Trophoblast cell (in vitro differentiated cells and primary cell): Measurements from ENCODE around the gene NEUROD1.

Experiments
- DNase-seq, 2 donors: peaks; one replicate each; pipeline ENCODE4 v3.0.0-alpha.2; 2016
- H2AFZ ChIP-seq: 2 replicates; pipeline ENCODE4 v1.6.1; 2013; ENCODE audit warnings: low read length, moderate library complexity, mild to moderate bottlenecking; ENCODE audit not compliant: insufficient read depth, poor library complexity
- H2AK5ac ChIP-seq: 2 replicates; pipeline ENCODE4 v1.6.1; 2013; ENCODE audit warnings: mild to moderate bottlenecking, low read length
- H2BK120ac ChIP-seq: 2 replicates; pipeline ENCODE4 v1.6.1; 2013; ENCODE audit warnings: low read length, mild to moderate bottlenecking, moderate library complexity; ENCODE audit not compliant: insufficient read depth, poor library complexity
- H2BK12ac ChIP-seq: 2 replicates; pipeline ENCODE4 v1.6.1; 2013; ENCODE audit warnings: mild to moderate bottlenecking, low read length, moderate library complexity
- H2BK5ac ChIP-seq: 2 replicates; pipeline ENCODE4 v1.6.1; 2013; ENCODE audit warnings: low read length, low read depth, moderate library complexity, mild to moderate bottlenecking; ENCODE audit not compliant: poor library complexity
- H3K14ac ChIP-seq: 2 replicates; pipeline ENCODE4 v1.6.1; 2013; ENCODE audit warnings: mild to moderate bottlenecking, low read length
- H3K18ac ChIP-seq: 2 replicates; pipeline ENCODE4 v1.6.1; 2013; ENCODE audit warnings: mild to moderate bottlenecking, low read length
- H3K23ac ChIP-seq: 2 replicates; pipeline ENCODE4 v1.6.1; 2013; ENCODE audit warnings: low read length
- H3K27ac ChIP-seq: 2 replicates; pipeline ENCODE4 v1.5.1; 2013; ENCODE audit warnings: low read depth, mild to moderate bottlenecking, inconsistent platforms, low read length, moderate library complexity
- H3K27me3 ChIP-seq: 2 replicates; pipeline ENCODE4 v1.6.1; 2013; ENCODE audit warnings: inconsistent platforms, mild to moderate bottlenecking, low read length, moderate library complexity; ENCODE audit not compliant: insufficient read depth
- H3K36me3 ChIP-seq, 2 experiments: 1 replicate in 1 of 2; 2 replicates in 1 of 2; pipeline ENCODE4 v1.6.1; 2013; ENCODE audit warnings: low read length in 2 of 2, mild to moderate bottlenecking in 2 of 2, moderate library complexity in 1 of 2; ENCODE audit not compliant: insufficient read depth in 2 of 2, control insufficient read depth in 1 of 2
- H3K4ac ChIP-seq: 2 replicates; pipeline ENCODE4 v1.6.1; 2013; ENCODE audit warnings: low read depth, mild to moderate bottlenecking, low read length, moderate library complexity
- H3K4me1 ChIP-seq, 2 experiments: 1 replicate in 1 of 2; 2 replicates in 1 of 2; pipeline ENCODE4 v1.6.1; 2013; ENCODE audit warnings: low read length in 2 of 2, mild to moderate bottlenecking in 2 of 2, moderate library complexity in 1 of 2; ENCODE audit not compliant: insufficient read depth in 2 of 2, control insufficient read depth in 1 of 2
- H3K4me2 ChIP-seq: 2 replicates; pipeline ENCODE4 v1.6.1; 2013; ENCODE audit warnings: inconsistent platforms, mild to moderate bottlenecking, low read length, moderate library complexity
- H3K4me3 ChIP-seq: 2 replicates; pipeline ENCODE4 v1.5.1; 2013; ENCODE audit warnings: mild to moderate bottlenecking, low read depth, low read length, inconsistent platforms
- H3K79me1 ChIP-seq: one replicate; pipeline ENCODE4 v1.6.1; 2013; ENCODE audit warnings: low read length
- H3K79me2 ChIP-seq: 2 replicates; pipeline ENCODE4 v1.6.1; 2013; ENCODE audit warnings: low read length, mild to moderate bottlenecking; ENCODE audit not compliant: control insufficient read depth, insufficient read depth, poor library complexity
- H3K9ac ChIP-seq: 2 replicates; pipeline ENCODE4 v1.6.1; 2013; ENCODE audit warnings: mild to moderate bottlenecking, low read length
- H3K9me3 ChIP-seq: 2 replicates; pipeline ENCODE4 v1.6.1; 2013; ENCODE audit warnings: low read depth, mild to moderate bottlenecking, control low read depth, inconsistent platforms, low read length; ENCODE audit not compliant: insufficient read depth
- H4K12ac ChIP-seq: 2 replicates; pipeline ENCODE4 v1.6.1; 2013; ENCODE audit warnings: low read depth, mild to moderate bottlenecking, low read length, moderate library complexity
- H4K8ac ChIP-seq: 2 replicates; pipeline ENCODE4 v1.6.1; 2013; ENCODE audit warnings: low read depth, mild to moderate bottlenecking, low read length, moderate library complexity
- H4K91ac ChIP-seq: one replicate; pipeline ENCODE4 v1.6.1; 2013; ENCODE audit warnings: low read depth, mild to moderate bottlenecking, low read length, moderate library complexity
- WGBS: extraction: QIAGEN DNeasy Blood & Tissue Kit; methylation state at CpG from one replicate; pipeline ENCODE4 v1.1.7; 2013; ENCODE audit warnings: missing lambda C conversion rate; ENCODE audit not compliant: insufficient read length, insufficient coverage; ENCODE audit errors: extremely low coverage; 5-methylcytosine and 5-hydroxymethylcytosine counted together

NEUROD1 gene

DNA sequence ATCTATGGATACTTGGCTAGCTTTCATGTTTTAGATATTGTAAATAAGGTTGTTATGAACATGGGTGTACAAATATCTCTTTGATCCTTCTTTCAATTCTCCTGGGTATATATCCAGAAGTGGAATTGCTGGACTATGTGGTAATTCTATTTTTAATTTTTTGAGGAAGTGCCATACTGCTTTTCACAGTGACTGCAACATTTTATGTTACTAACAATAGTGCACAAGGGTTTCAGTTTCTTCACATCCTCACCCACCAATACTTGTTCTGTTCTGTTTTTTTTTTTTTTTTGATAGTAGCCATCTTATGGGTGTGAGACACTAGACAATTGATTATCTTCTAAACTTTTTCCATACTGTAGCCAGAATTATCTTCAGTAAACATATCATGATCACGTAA is 17.3 kb upstream of the NEUROD1 start:
- Histone ChIP-seq H3K36me3 (no peaks in the 10 kb centered on the region), H3K79me1 (no peaks in the 10 kb centered on the region), H2BK12ac (no peak overlapping the region), H2AFZ (no peak overlapping the region), H3K4me1 (no peaks in the 10 kb centered on the region), H2AK5ac (no peak overlapping the region), H3K9me3 (no peaks in the 10 kb centered on the region), H3K9ac (no peak overlapping the region), H3K27ac (no peak overlapping the region), H4K91ac (no peak overlapping the region), H3K23ac (no peak overlapping the region), H3K4me2 (no peak overlapping the region), H3K27me3 (no peaks in the 10 kb centered on the region), H3K4ac (no peak overlapping the region), H3K79me2 (no peaks in the 10 kb centered on the region), H3K14ac (no peak overlapping the region), H2BK5ac (no peak overlapping the region), H4K12ac (no peak overlapping the region), H4K8ac (no peak overlapping the region), H3K4me3 (no peak overlapping the region), H3K18ac (no peak overlapping the region), H2BK120ac (no peak overlapping the region)
- no peak for DNase-seq
- no CpG with 5 or more reads among the region's 1 CpG for WGBS

DNA sequence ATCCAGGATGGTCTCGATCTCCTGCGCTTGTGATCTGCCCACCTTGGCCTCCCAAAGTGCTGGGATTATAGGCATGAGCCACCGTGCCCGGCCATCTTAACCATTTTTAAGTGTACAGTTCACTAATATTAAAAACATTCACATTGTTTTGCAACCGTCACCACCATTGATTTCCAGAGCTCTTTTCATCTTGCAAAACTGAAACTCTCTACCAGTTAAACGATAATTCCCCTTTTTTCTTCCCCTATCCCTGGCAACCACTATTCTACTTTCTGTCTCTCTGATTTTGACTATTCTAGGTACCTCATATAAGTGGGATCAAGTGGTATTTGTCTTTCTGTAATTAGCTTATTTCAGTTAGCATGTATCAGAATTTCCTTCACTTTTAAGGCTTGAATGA is 16.8 kb upstream of the NEUROD1 start:
- Histone ChIP-seq H2AFZ (no peak overlapping the region), H3K23ac (no peak overlapping the region), H4K8ac (no peak overlapping the region), H2AK5ac (no peak overlapping the region), H3K27me3 (no peaks in the 10 kb centered on the region), H3K4me3 (no peak overlapping the region), H4K91ac (no peak overlapping the region), H3K18ac (no peak overlapping the region), H2BK12ac (no peak overlapping the region), H3K27ac (no peak overlapping the region), H3K9ac (no peak overlapping the region), H3K79me1 (no peaks in the 10 kb centered on the region), H3K4ac (no peak overlapping the region), H3K14ac (no peak overlapping the region), H3K9me3 (no peaks in the 10 kb centered on the region), H3K79me2 (no peaks in the 10 kb centered on the region), H4K12ac (no peak overlapping the region), H3K36me3 (no peaks in the 10 kb centered on the region), H3K4me1 (no peaks in the 10 kb centered on the region), H2BK120ac (no peak overlapping the region), H3K4me2 (no peak overlapping the region), H2BK5ac (no peak overlapping the region)
- WGBS: no CpG with 5 or more reads among the region's 6 CpGs
- no peak for DNase-seq

DNA sequence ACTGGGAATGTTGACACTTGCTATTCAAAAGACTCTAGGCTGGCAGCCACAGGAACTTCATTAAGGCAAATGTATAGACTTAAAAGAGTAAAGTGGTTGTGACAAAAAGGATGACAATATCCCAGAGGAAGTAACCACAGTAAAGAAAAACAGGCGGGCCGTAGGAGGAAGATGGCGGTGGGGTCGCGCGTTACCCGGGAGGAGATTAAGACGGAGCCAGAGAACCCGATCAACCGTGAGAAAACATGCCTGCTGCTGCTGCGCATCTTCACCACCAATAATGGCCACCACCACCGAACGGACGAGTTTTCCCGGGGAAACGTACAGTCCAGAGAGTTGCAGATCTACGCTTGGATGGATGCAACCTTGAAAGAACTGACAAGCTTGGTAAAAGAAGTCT is 14.0 kb upstream of the NEUROD1 start:
- H2BK12ac ChIP-seq: no peak overlapping the region
- H3K36me3 ChIP-seq: no peaks in the 10 kb centered on the region
- H4K8ac ChIP-seq: no peak overlapping the region
- no peak overlapping the region for H4K12ac ChIP-seq
- no peak overlapping the region for H2BK120ac ChIP-seq
- no peak overlapping the region for H3K23ac ChIP-seq
- H3K18ac ChIP-seq: no peak overlapping the region
- H3K4me2 ChIP-seq: no peak overlapping the region
- WGBS: no CpG with 5 or more reads among the region's 17 CpGs
- H3K9me3 ChIP-seq: no peaks in the 10 kb centered on the region
- no peak for DNase-seq
- H3K79me2 ChIP-seq: no peaks in the 10 kb centered on the region
- H3K4ac ChIP-seq: no peak overlapping the region
- H3K4me3 ChIP-seq: no peak overlapping the region
- H3K79me1 ChIP-seq: no peaks in the 10 kb centered on the region
- no peak overlapping the region for H4K91ac ChIP-seq
- no peaks in the 10 kb centered on the region for H3K4me1 ChIP-seq
- no peak overlapping the region for H3K9ac ChIP-seq
- H3K27ac ChIP-seq: no peak overlapping the region
- H2AK5ac ChIP-seq: no peak overlapping the region
- no peaks in the 10 kb centered on the region for H3K27me3 ChIP-seq
- no peak overlapping the region for H2AFZ ChIP-seq
- no peak overlapping the region for H3K14ac ChIP-seq
- no peak overlapping the region for H2BK5ac ChIP-seq

DNA sequence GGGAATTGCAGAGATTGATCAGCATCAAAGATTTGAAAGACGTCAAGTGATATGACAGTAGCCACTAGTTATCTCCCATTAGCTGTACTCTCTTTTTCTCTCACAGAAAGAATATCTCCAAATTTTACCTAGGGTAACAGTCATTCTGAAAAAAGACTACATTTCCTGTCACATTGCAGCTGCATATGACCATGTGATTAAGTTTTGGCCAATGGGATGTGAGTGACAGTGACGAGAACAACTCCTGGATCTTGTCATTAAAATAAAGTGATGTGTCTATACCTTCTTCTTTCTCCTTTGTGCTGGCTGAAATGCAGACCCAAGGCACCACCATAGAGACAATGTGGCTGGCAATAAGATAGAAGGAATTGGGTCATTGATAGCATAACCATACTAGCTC is 10.5 kb upstream of the NEUROD1 start:
- no CpG with 5 or more reads among the region's 2 CpGs for WGBS
- Histone ChIP-seq H2BK12ac (no peak overlapping the region), H3K4me2 (no peak overlapping the region), H2BK5ac (no peak overlapping the region), H2AK5ac (no peak overlapping the region), H3K9ac (no peak overlapping the region), H3K23ac (no peak overlapping the region), H3K4me1 (no peaks in the 10 kb centered on the region), H3K14ac (no peak overlapping the region), H3K9me3 (no peaks in the 10 kb centered on the region), H3K4me3 (no peak overlapping the region), H4K8ac (no peak overlapping the region), H3K79me2 (no peaks in the 10 kb centered on the region), H2AFZ (no peak overlapping the region), H3K4ac (no peak overlapping the region), H4K12ac (no peak overlapping the region), H2BK120ac (no peak overlapping the region), H3K36me3 (no peaks in the 10 kb centered on the region), H3K79me1 (no peaks in the 10 kb centered on the region), H3K27me3 (no peaks in the 10 kb centered on the region), H3K27ac (no peak overlapping the region), H3K18ac (no peak overlapping the region), H4K91ac (no peak overlapping the region)
- DNase-seq: no peak
